GM11168 (cell line): ENCODE data around the gene ATRIP.

ENCODE experiments used
- in situ Hi-C: fragments of 300-500 bp; cut with MboI; formaldehyde crosslinking; loops from one replicate; pipeline ENCODE4 v1.12.0; 2022; ENCODE audit warnings: low sequenced_read_pairs; ENCODE audit not compliant: unreplicated experiment

The ATRIP gene

GRCh38 chr3:48422681-48423080, 23.9 kb upstream of the ATRIP start:
- in situ Hi-C loops: no loop called here

GRCh38 chr3:48423241-48423882, 23.2 kb upstream of the ATRIP start:
- in situ Hi-C loops: no loop called here

- in situ Hi-C loops: no loop called here
Observed at GRCh38 chr3:48423883-48424695, 22.4 kb upstream of the ATRIP start.

- in situ Hi-C loops: no loop called here
Observed at GRCh38 chr3:48425281-48425812, 21.2 kb upstream of the ATRIP start.

GRCh38 chr3:48426401-48426909, 20.1 kb upstream of the ATRIP start:
- in situ Hi-C loops: no loop called here

GRCh38 chr3:48426944-48427629, 19.4 kb upstream of the ATRIP start:
- in situ Hi-C loops: no loop called here

- in situ Hi-C loops: no loop called here
Observed at GRCh38 chr3:48427630-48427962, 18.9 kb upstream of the ATRIP start.

- in situ Hi-C loops: no loop called here
Observed at GRCh38 chr3:48428088-48428571, 18.4 kb upstream of the ATRIP start.

- in situ Hi-C loops: no loop called here
Observed at GRCh38 chr3:48428572-48429316, 17.8 kb upstream of the ATRIP start.

GRCh38 chr3:48429317-48429959, 17.1 kb upstream of the ATRIP start:
- in situ Hi-C loops: no loop called here

GRCh38 chr3:48429960-48430707, 16.4 kb upstream of the ATRIP start, which contains the start of gene PLXNB1:
Gene PLXNB1, minus strand, starts transcription at chr3:48430086. Its CDS starts 5,475 bp downstream, at chr3:48424611.
- in situ Hi-C loops: loop anchor here (10.0 kb wide), 1 partner anchor 155 kb away; no protein-coding TSS in a partner anchor

- in situ Hi-C loops: loop anchor here (10.0 kb wide), 1 partner anchor 156 kb away; no protein-coding TSS in a partner anchor
Observed at GRCh38 chr3:48430708-48431101, 15.8 kb upstream of the ATRIP start.

GRCh38 chr3:48431224-48432029, 15.1 kb upstream of the ATRIP start:
- in situ Hi-C loops: loop anchor here (10.0 kb wide), 1 partner anchor 157 kb away; no protein-coding TSS in a partner anchor

- in situ Hi-C loops: loop anchor here (10.0 kb wide), 1 partner anchor 158 kb away; no protein-coding TSS in a partner anchor
Observed at GRCh38 chr3:48432411-48433371, 13.8 kb upstream of the ATRIP start.

- in situ Hi-C loops: loop anchor here (10.0 kb wide), 1 partner anchor 159 kb away; no protein-coding TSS in a partner anchor
Observed at GRCh38 chr3:48433472-48434118, 12.9 kb upstream of the ATRIP start.
